WTC11 (cell line): Measurements from ENCODE around the gene KIF21B. TPM values are rescaled to one million over a fixed set of nuclear protein-coding genes. Genes with fewer than 3 reads are reported as not detected.

Source experiments
- ATAC-seq: fragments of 200-7000 bp; cut with Tn5 transposase; 2 replicates; pipeline ENCODE4 v1.10.0; 2021; ENCODE audit warnings: mild to moderate bottlenecking, moderate library complexity
- CTCF ChIA-PET: fragments of 300-600 bp; sonication (Branson Sonifier 250); formaldehyde crosslinking; loops from one replicate; lab custom pipeline; 2021; ENCODE audit warnings: antibody characterized with exemption; lab: Charles Lee
- POLR2A ChIA-PET: fragments of 350-600 bp; sonication (Branson Sonifier 250); formaldehyde crosslinking; loops from one replicate; lab custom pipeline; 2021; ENCODE audit warnings: antibody characterized with exemption; lab: Charles Lee
- DNase-seq: peaks from one replicate; pipeline ENCODE4 v3.0.0; 2021; ENCODE audit warnings: low spot score
- H3K27ac Mint-ChIP-seq: 2 replicates; pipeline ENCODE4 v1.8.0; 2021; ENCODE audit warnings: mixed read lengths
- H3K27me3 Mint-ChIP-seq: 2 replicates; pipeline ENCODE4 v1.8.0; 2021; ENCODE audit warnings: low read depth, mild to moderate bottlenecking, moderate library complexity, mixed read lengths
- H3K36me3 Mint-ChIP-seq: 2 replicates; pipeline ENCODE4 v1.8.0; 2021; ENCODE audit warnings: mixed read lengths
- H3K4me1 Mint-ChIP-seq: 2 replicates; pipeline ENCODE4 v1.8.0; 2022; ENCODE audit warnings: mixed read lengths
- H3K4me3 Mint-ChIP-seq: 2 replicates; pipeline ENCODE4 v1.8.0; 2021; ENCODE audit warnings: mild to moderate bottlenecking, moderate library complexity, mixed read lengths
- H3K9me3 Mint-ChIP-seq: 2 replicates; pipeline ENCODE4 v1.8.0; 2021; ENCODE audit warnings: mixed read lengths
- AR ChIP-seq: fragments of 250-450 bp; sonication (Bioruptor Pico); IDR thresholded peaks from 2 replicates; pipeline ENCODE4 v1.9.0; 2021; ENCODE audit warnings: mild to moderate bottlenecking
- ERG ChIP-seq: fragments of 250-450 bp; sonication (Bioruptor Pico); IDR thresholded peaks from 2 replicates; pipeline ENCODE4 v1.8.0; 2021; ENCODE audit warnings: mild to moderate bottlenecking
- ETV6 ChIP-seq: sonication (generic); formaldehyde crosslinking; IDR thresholded peaks from 2 replicates; pipeline ENCODE4 v1.8.1; 2022; ENCODE audit warnings: mild to moderate bottlenecking, missing genetic modification reagents
- FOXJ3 ChIP-seq: sonication (generic); formaldehyde crosslinking; IDR thresholded peaks from 2 replicates; pipeline ENCODE4 v1.9.0; 2021; ENCODE audit warnings: missing genetic modification reagents, mild to moderate bottlenecking, borderline replicate concordance
- FOXP4 ChIP-seq: sonication (generic); formaldehyde crosslinking; IDR thresholded peaks from 2 replicates; pipeline ENCODE4 v1.8.0; 2022; ENCODE audit warnings: mild to moderate bottlenecking, missing genetic modification reagents
- GABPB1 ChIP-seq: sonication (generic); formaldehyde crosslinking; IDR thresholded peaks from 2 replicates; pipeline ENCODE4 v1.8.1; 2023; ENCODE audit warnings: mild to moderate bottlenecking, missing genetic modification reagents
- GRHL2 ChIP-seq: fragments of 250-450 bp; sonication (Bioruptor Pico); IDR thresholded peaks from 2 replicates; pipeline ENCODE4 v1.8.0; 2022; ENCODE audit warnings: mild to moderate bottlenecking, moderate library complexity; ENCODE audit not compliant: insufficient replicate concordance, severe bottlenecking
- HMGA2 ChIP-seq: fragments of 250-450 bp; sonication (Bioruptor Pico); IDR thresholded peaks from 2 replicates; pipeline ENCODE4 v1.4.0; 2021; ENCODE audit warnings: mild to moderate bottlenecking, moderate library complexity
- KAT7 ChIP-seq: sonication (generic); formaldehyde crosslinking; IDR thresholded peaks from 2 replicates; pipeline ENCODE4 v1.8.1; 2023; ENCODE audit warnings: missing genetic modification reagents, mild to moderate bottlenecking, borderline replicate concordance
- MXD4 ChIP-seq: fragments of 250-450 bp; sonication (Bioruptor Pico); IDR thresholded peaks from 2 replicates; pipeline ENCODE4 v1.8.0; 2021; ENCODE audit warnings: mild to moderate bottlenecking, moderate library complexity, borderline replicate concordance
- MYBL2 ChIP-seq: sonication (generic); formaldehyde crosslinking; IDR thresholded peaks from 2 replicates; pipeline ENCODE4 v1.8.1; 2023; ENCODE audit warnings: mild to moderate bottlenecking, moderate library complexity, missing genetic modification reagents
- NFYB ChIP-seq: sonication (generic); formaldehyde crosslinking; conservative IDR thresholded peaks from 2 replicates; pipeline ENCODE4 v1.8.0; 2022; ENCODE audit warnings: low read depth, missing genetic modification reagents
- OVOL2 ChIP-seq: fragments of 250-450 bp; sonication (Bioruptor Pico); IDR thresholded peaks from 2 replicates; pipeline ENCODE4 v1.9.0; 2021; ENCODE audit warnings: mild to moderate bottlenecking, borderline replicate concordance
- PREB ChIP-seq: sonication (generic); formaldehyde crosslinking; IDR thresholded peaks from 2 replicates; pipeline ENCODE4 v1.8.1; 2022; ENCODE audit warnings: mild to moderate bottlenecking, missing genetic modification reagents, moderate library complexity, borderline replicate concordance
- RELA ChIP-seq: sonication (generic); formaldehyde crosslinking; IDR thresholded peaks from 2 replicates; pipeline ENCODE4 v1.8.1; 2022; ENCODE audit warnings: missing genetic modification reagents, mild to moderate bottlenecking, borderline replicate concordance
- ZNF263 ChIP-seq: sonication (generic); formaldehyde crosslinking; IDR thresholded peaks from 2 replicates; pipeline ENCODE4 v1.8.1; 2022; ENCODE audit warnings: low read depth, mild to moderate bottlenecking, moderate library complexity, missing genetic modification reagents
- ZNF416 ChIP-seq: fragments of 250-450 bp; sonication (Bioruptor Pico); IDR thresholded peaks from 2 replicates; pipeline ENCODE4 v1.9.0; 2021; ENCODE audit warnings: mild to moderate bottlenecking, inconsistent platforms
- total RNA-seq: library from RNA; stranded (reverse); gene quantifications from 3 replicates; pipeline ENCODE4 v1.2.3, GENCODE V29; 2021
- TF ChIP-seq, protein P1 (sequence below): sonication (generic); formaldehyde crosslinking; IDR thresholded peaks from 2 replicates; pipeline ENCODE4 v1.8.1; 2022; ENCODE audit warnings: low read depth, missing genetic modification reagents, borderline replicate concordance
- TF ChIP-seq, protein P2 (sequence below): fragments of 250-450 bp; sonication (Bioruptor Pico); IDR thresholded peaks from 2 replicates; pipeline ENCODE4 v1.9.0; 2021; ENCODE audit warnings: moderate library complexity, mild to moderate bottlenecking, inconsistent platforms, borderline replicate concordance
- TF ChIP-seq, protein P3 (sequence below): sonication (generic); formaldehyde crosslinking; conservative IDR thresholded peaks from 2 replicates; pipeline ENCODE4 v1.8.1; 2022; ENCODE audit warnings: mild to moderate bottlenecking, missing genetic modification reagents

The KIF21B gene
- total RNA-seq, 1 experiment from 2014 or later: 19.4 TPM

- ChIA-PET CTCF (interaction anchor here (1.0 to 4.3 kb wide), 4 partner anchors 10 to 149 kb away, joined by 3 to 76 read pairs (median 8); no protein-coding TSS in a partner anchor), POLR2A (no interaction called here)
- Mint-ChIP-seq H3K27me3 (no peaks in the 10 kb centered on the region), H3K4me3 (no peak overlapping the region), H3K36me3 (no peaks in the 10 kb centered on the region; the same call in 1 of the 2 replicates), H3K4me1 (no peaks in the 10 kb centered on the region; the same call in 1 of the 2 replicates), H3K27ac (peak overlapping the region; percentile 3; the same call in 1 of the 2 replicates), H3K9me3 (no peaks in the 10 kb centered on the region)
- ATAC-seq (no peak; the same call in 1 of the 2 replicates), DNase-seq (no peak)
- TF ChIP-seq OVOL2 (CRISPR knock-in tag): no peak
- no peak for TF ChIP-seq NFYB
- no peak for TF ChIP-seq HMGA2 (CRISPR knock-in tag)
- no peak for TF ChIP-seq FOXP4 (CRISPR knock-in tag)
- no peak for TF ChIP-seq ETV6 (CRISPR knock-in tag)
Observed at GRCh38 chr1:200969726-200970561, 53.6 kb downstream of the KIF21B start.

DNA sequence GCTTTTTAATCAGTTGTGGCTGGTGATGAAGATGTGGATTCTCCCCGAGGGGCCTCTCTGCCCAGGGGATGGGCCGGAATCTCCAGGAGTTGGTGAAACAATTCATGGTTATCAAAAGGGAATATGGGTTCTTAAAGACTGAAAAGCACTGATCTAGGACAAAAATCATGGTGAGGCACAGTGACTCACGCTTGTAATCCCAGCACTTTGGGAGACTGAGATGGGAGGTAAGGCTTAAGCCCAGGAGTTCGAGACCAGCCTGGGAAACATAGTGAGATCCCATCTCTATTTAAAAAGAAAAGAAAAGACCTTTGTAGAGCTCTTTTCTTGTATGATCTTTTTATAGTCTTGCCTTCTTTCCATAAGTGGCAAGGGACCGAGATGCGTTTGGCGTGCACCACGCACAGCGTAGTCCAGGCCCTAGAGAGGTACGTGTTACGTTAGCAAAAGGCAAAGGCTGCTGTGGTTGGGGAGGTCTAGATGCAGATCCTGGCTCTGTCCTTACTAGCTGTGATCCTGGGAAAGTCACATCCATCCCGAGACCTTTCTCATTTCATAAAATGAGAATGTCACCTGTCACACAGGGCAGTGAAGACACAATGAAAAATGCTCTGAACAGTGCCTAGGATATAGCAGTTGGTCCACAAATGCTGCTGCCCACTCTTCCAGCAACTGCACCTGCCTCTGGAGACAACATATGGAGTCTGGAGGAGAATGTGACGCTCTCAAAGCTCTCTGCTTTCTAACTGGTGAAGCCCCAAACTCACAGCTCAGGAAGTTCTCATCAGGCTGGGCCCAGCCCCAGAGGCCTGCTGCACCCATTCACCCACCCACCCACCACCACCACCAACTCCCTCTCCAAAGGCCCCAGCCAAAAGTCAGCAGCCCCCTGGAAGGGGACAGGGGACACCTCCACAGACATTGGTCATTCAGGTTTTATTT is 54.8 kb downstream of the KIF21B start:
- POLR2A ChIA-PET: no interaction called here
- no peak for DNase-seq
- Mint-ChIP-seq H3K4me1 (no peaks in the 10 kb centered on the region; the same call in 1 of the 2 replicates), H3K36me3 (no peaks in the 10 kb centered on the region), H3K27me3 (no peaks in the 10 kb centered on the region)
- TF ChIP-seq, protein P1, sequence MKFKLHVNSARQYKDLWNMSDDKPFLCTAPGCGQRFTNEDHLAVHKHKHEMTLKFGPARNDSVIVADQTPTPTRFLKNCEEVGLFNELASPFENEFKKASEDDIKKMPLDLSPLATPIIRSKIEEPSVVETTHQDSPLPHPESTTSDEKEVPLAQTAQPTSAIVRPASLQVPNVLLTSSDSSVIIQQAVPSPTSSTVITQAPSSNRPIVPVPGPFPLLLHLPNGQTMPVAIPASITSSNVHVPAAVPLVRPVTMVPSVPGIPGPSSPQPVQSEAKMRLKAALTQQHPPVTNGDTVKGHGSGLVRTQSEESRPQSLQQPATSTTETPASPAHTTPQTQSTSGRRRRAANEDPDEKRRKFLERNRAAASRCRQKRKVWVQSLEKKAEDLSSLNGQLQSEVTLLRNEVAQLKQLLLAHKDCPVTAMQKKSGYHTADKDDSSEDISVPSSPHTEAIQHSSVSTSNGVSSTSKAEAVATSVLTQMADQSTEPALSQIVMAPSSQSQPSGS (CRISPR knock-in tag): no peak
- TF ChIP-seq AR (CRISPR knock-in tag): no peak
- no peak for TF ChIP-seq RELA
- no peak for TF ChIP-seq ERG (CRISPR knock-in tag)
- no peak for TF ChIP-seq GRHL2
- no peak for TF ChIP-seq MXD4 (CRISPR knock-in tag)
- TF ChIP-seq, protein P2, sequence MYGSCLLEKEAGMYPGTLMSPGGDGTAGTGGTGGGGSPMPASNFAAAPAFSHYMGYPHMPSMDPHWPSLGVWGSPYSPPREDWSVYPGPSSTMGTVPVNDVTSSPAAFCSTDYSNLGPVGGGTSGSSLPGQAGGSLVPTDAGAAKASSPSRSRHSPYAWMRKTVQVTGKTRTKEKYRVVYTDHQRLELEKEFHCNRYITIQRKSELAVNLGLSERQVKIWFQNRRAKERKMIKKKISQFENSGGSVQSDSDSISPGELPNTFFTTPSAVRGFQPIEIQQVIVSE (CRISPR knock-in tag): no peak
- no peak for TF ChIP-seq ZNF416
- TF ChIP-seq, protein P3, sequence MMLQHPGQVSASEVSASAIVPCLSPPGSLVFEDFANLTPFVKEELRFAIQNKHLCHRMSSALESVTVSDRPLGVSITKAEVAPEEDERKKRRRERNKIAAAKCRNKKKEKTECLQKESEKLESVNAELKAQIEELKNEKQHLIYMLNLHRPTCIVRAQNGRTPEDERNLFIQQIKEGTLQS (CRISPR knock-in tag): no peak
- TF ChIP-seq KAT7 (CRISPR knock-in tag): no peak
- TF ChIP-seq MYBL2: no peak
- no peak for TF ChIP-seq ZNF263 (CRISPR knock-in tag)
- no peak for TF ChIP-seq PREB
- no peak for TF ChIP-seq FOXJ3 (CRISPR knock-in tag)
- TF ChIP-seq GABPB1 (CRISPR knock-in tag): no peak
- TF ChIP-seq, all 79 proteins: peak for 0
- ATAC-seq: no peak
- Mint-ChIP-seq H3K27ac (no peak overlapping the region), H3K9me3 (no peaks in the 10 kb centered on the region), H3K4me3 (no peak overlapping the region)
- CTCF ChIA-PET: interaction anchor here (1.2 to 2.2 kb wide), 4 partner anchors 10 to 145 kb away, joined by 4 to 6 read pairs (median 5); no protein-coding TSS in a partner anchor
